PC-9 (cell line): ENCODE data around the gene KCNH1.

Experiments used
- EZH2 ChIP-seq: fragments of 200-600 bp; sonication (generic); IDR thresholded peaks from 2 replicates; pipeline ENCODE4 v1.8.0; 2017; ENCODE audit warnings: antibody characterized with exemption, low read depth
- TF ChIP-seq, protein P1 (sequence below): fragments of 200-600 bp; sonication (generic); conservative IDR thresholded peaks from 2 replicates; pipeline ENCODE4 v1.6.1; 2017; ENCODE audit warnings: mixed run types, antibody characterized with exemption, mild to moderate bottlenecking, moderate library complexity

DNA sequence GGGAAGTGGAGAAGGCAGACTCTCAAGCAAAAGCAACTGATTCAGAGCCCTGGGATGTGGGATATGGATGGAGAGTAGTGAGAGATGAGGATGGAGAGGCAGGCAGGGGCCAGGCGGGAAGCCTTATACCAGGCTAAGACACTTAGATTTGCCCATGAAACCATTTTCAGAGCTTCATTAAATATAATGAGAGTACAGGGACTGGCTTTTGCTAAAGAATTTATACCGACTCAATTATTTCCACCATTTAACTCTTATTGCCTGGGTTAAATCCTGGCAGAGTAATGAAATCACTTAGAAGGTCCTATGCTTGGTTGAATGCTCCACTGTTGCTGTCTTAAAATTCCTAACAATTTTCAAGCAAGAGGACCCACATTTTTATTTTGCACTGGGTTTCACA is 311.7 kb downstream of the KCNH1 start:
- TF ChIP-seq, protein P1, sequence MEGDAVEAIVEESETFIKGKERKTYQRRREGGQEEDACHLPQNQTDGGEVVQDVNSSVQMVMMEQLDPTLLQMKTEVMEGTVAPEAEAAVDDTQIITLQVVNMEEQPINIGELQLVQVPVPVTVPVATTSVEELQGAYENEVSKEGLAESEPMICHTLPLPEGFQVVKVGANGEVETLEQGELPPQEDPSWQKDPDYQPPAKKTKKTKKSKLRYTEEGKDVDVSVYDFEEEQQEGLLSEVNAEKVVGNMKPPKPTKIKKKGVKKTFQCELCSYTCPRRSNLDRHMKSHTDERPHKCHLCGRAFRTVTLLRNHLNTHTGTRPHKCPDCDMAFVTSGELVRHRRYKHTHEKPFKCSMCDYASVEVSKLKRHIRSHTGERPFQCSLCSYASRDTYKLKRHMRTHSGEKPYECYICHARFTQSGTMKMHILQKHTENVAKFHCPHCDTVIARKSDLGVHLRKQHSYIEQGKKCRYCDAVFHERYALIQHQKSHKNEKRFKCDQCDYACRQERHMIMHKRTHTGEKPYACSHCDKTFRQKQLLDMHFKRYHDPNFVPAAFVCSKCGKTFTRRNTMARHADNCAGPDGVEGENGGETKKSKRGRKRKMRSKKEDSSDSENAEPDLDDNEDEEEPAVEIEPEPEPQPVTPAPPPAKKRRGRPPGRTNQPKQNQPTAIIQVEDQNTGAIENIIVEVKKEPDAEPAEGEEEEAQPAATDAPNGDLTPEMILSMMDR: no peak
- TF ChIP-seq EZH2: no peak
